ENCODE results near the gene MVD. TPM values are rescaled to one million over a fixed set of nuclear protein-coding genes. Genes with fewer than 3 reads are reported as not detected.

The MVD gene
- total and polyA plus RNA-seq, 10 of the 15 experiments (the other 5 are each of a cell fraction or from before 2014, with no cell fraction given), result 5.0 to 147 (median 65.0) TPM

GRCh38 chr16:88634141-88634993 is 28.5 kb downstream of the MVD start:
- ATAC-seq (peak; percentile 74), DNase-seq (ENCODE audit: low read depth, low spot score) (peak; percentile 45), FAIRE-seq (peak; percentile 38)
- SMC1A ChIA-PET (ENCODE audit: uncharacterized antibody, unreplicated experiment), result interaction anchor here (0.6 to 1.1 kb wide), 3 partner anchors 66 to 891 kb away, joined by 3 read pairs; no protein-coding TSS in a partner anchor
- Histone ChIP-seq H3K4me2 (ENCODE audit: control insufficient read depth, insufficient read depth) (peak overlapping the region; percentile 99), H3K9ac (ENCODE audit: control insufficient read depth, insufficient read depth, low read length) (peak overlapping the region; percentile 44), H2AFZ (ENCODE audit: control insufficient read depth, low read depth, low read length) (peak overlapping the region; percentile 80), H3K9me3 (replicated peaks; ENCODE audit: control insufficient read depth, insufficient read depth, low read length) (no peaks in the 10 kb centered on the region; the same call in 2 of the 3 replicates), H3K79me2 (ENCODE audit: control insufficient read depth, insufficient read depth, low read length) (no peaks in the 10 kb centered on the region), H3K27me3 (replicated peaks in 1 of 2; ENCODE audit: control insufficient read depth in 2 of 2, insufficient read depth in 2 of 2, low read length in 1 of 2) (peaks cover 6 to 11% of the 10 kb centered on the region in 2 experiments; a peak in 2 of 4 replicates), H3K27ac (ENCODE audit: control insufficient read depth, insufficient read depth) (peak overlapping the region; percentile 52; the same call in 1 of the 2 replicates), H4K20me1 (ENCODE audit: control insufficient read depth, insufficient read depth) (no peaks in the 10 kb centered on the region; the same call in 1 of the 2 replicates), H3K4me3 (peak overlapping the region; percentile 95), H3K36me3 (ENCODE audit: control insufficient read depth in 2 of 2, insufficient read depth in 2 of 2, low read length in 1 of 2) (peaks cover 0 to 16% of the 10 kb centered on the region in 2 experiments; a peak in 3 of 4 replicates), H3K4me1 (ENCODE audit: control insufficient read depth, insufficient read depth, low read length) (peaks cover 29% of the 10 kb centered on the region)
- 1% methylated on average over 73 of the region's 82 CpGs for WGBS (ENCODE audit: insufficient coverage, insufficient replicate concordance, low lambda C conversion rate, missing lambda C conversion rate)
- no TSS peak for BruUV-seq (replicated peaks)
- in situ Hi-C loops (cut with MboI) (no loop called here), intact Hi-C loops (cut with micrococcal nuclease; ENCODE audit: unreplicated experiment) (no loop called here)
- POLR2A ChIA-PET, result no interaction called here
- RAD21 ChIA-PET (ENCODE audit: unreplicated experiment), result interaction anchor here (1.5 kb wide), 1 partner anchor 15 kb away, joined by 6 read pairs; no protein-coding TSS in a partner anchor
- CTCF ChIA-PET, result interaction anchor here (0.8 to 1.9 kb wide), 7 partner anchors 11 to 191 kb away, joined by 3 to 6 read pairs (median 4); partner anchors contain the start of gene ZC3H18
- TF ChIP-seq ZNF622 (IDR thresholded peaks at IDR 0.05) (no peak), RBBP5 (conservative IDR thresholded peaks at IDR 0.05) (no peak), TBL1XR1 (IDR thresholded peaks at IDR 0.05; ENCODE audit: low read depth, low read length) (peak; percentile 55; the same call in 1 of the 2 replicates), EP300 (IDR thresholded peaks at IDR 0.05; ENCODE audit: borderline replicate concordance in 1 of 2, control insufficient read depth in 1 of 2, low read depth in 2 of 2, low read length in 2 of 2) (peak; percentile 30 to 36; a peak in 1 of 4 replicates), CHD2 (IDR thresholded peaks at IDR 0.05; ENCODE audit: borderline replicate concordance, low read depth, low read length) (peak; percentile 69), BHLHE40 (IDR thresholded peaks at IDR 0.05; ENCODE audit: borderline replicate concordance in 1 of 2, low read depth in 2 of 2, low read length in 1 of 2) (peak; percentile 81 to 94), SMARCA5 (IDR thresholded peaks at IDR 0.05) (peak; percentile 78), MEF2A (IDR thresholded peaks at IDR 0.05; ENCODE audit: insufficient read depth, low read depth, low read length) (no peak), SMAD5 (IDR thresholded peaks at IDR 0.05; ENCODE audit: low read depth) (no peak), PAX5 (IDR thresholded peaks at IDR 0.05; ENCODE audit: borderline replicate concordance, low read depth, low read length) (peak; percentile 77; the same call in 1 of the 2 replicates), ZSCAN29 (IDR thresholded peaks at IDR 0.05) (0 out of 2 replicates have a peak, but pooled peaks have one; percentile 23), RELA (IDR thresholded peaks at IDR 0.05; ENCODE audit: borderline replicate concordance, partially characterized antibody) (peak; percentile 0), CHD1 (IDR thresholded peaks at IDR 0.05; ENCODE audit: low read depth, low read length) (no peak), RB1 (IDR thresholded peaks at IDR 0.05; ENCODE audit: borderline replicate concordance) (peak; percentile 27; the same call in 1 of the 2 replicates), NR2F1 (conservative IDR thresholded peaks at IDR 0.05) (peak; percentile 55; the same call in 1 of the 2 replicates), SIX5 (IDR thresholded peaks at IDR 0.05; ENCODE audit: low read depth, low read length, severe bottlenecking) (no peak), ZNF274 (IDR thresholded peaks at IDR 0.05; ENCODE audit: insufficient read depth, insufficient read length) (no peak), GATAD2B (conservative IDR thresholded peaks at IDR 0.05; ENCODE audit: low read depth) (peak; percentile 89), EGR1 (IDR thresholded peaks at IDR 0.05; ENCODE audit: borderline replicate concordance in 1 of 2, low read depth in 2 of 2, low read length in 2 of 2) (peak in 1 of 2 experiments; percentile 95; a peak in 2 of 3 replicates), STAT1 (conservative IDR thresholded peaks at IDR 0.05) (0 out of 2 replicates have a peak, but pooled peaks have one; percentile 74), FOXM1 (IDR thresholded peaks at IDR 0.05; ENCODE audit: low read depth, low read length) (no peak), DPF2 (IDR thresholded peaks at IDR 0.05) (peak; percentile 67; the same call in 1 of the 2 replicates), MYB (IDR thresholded peaks at IDR 0.05; ENCODE audit: borderline replicate concordance, low read depth, low read length) (no peak), BACH1 (IDR thresholded peaks at IDR 0.05; ENCODE audit: borderline replicate concordance) (peak; percentile 45; the same call in 1 of the 2 replicates), SPI1 (IDR thresholded peaks at IDR 0.05; ENCODE audit: borderline replicate concordance, insufficient read depth, low read depth, low read length) (no peak)

Data from GM12878 (cell line).